HEK293T (cell line): ENCODE measurements around the gene NUDT19.

ENCODE experiments used
- BHLHE40 ChIP-seq: fragments of 450-650 bp; IDR thresholded peaks from 2 replicates; pipeline ENCODE4 v1.6.1; 2016; ENCODE audit warnings: mild to moderate bottlenecking, moderate library complexity, borderline replicate concordance
- CTBP1 ChIP-seq: fragments of 450-650 bp; IDR thresholded peaks from 2 replicates; pipeline ENCODE4 v1.6.1; 2016; ENCODE audit warnings: borderline replicate concordance
- ELF4 ChIP-seq: fragments of 450-650 bp; IDR thresholded peaks from 2 replicates; pipeline ENCODE4 v1.6.1; 2017; ENCODE audit warnings: antibody characterized with exemption
- FOXA1 ChIP-seq: fragments of 450-650 bp; IDR thresholded peaks from 2 replicates; pipeline ENCODE4 v1.6.1; 2016; ENCODE audit warnings: mild to moderate bottlenecking
- FOXM1 ChIP-seq: fragments of 450-650 bp; IDR thresholded peaks from 2 replicates; pipeline ENCODE4 v1.6.1; 2017; ENCODE audit warnings: mild to moderate bottlenecking, borderline replicate concordance
- L3MBTL2 ChIP-seq: fragments of 450-650 bp; conservative IDR thresholded peaks from 2 replicates; pipeline ENCODE4 v1.6.1; 2016; ENCODE audit warnings: mild to moderate bottlenecking
- SP1 ChIP-seq: fragments of 450-650 bp; IDR thresholded peaks from 2 replicates; pipeline ENCODE4 v1.6.1; 2017
- SUZ12 ChIP-seq: fragments of 450-650 bp; IDR thresholded peaks from 2 replicates; pipeline ENCODE4 v1.6.1; 2016; ENCODE audit warnings: mild to moderate bottlenecking
- TARDBP ChIP-seq: fragments of 450-650 bp; IDR thresholded peaks from 2 replicates; pipeline ENCODE4 v1.6.1; 2016
- ZNF384 ChIP-seq: fragments of 450-650 bp; IDR thresholded peaks from 2 replicates; pipeline ENCODE4 v1.6.1; 2016

DNA sequence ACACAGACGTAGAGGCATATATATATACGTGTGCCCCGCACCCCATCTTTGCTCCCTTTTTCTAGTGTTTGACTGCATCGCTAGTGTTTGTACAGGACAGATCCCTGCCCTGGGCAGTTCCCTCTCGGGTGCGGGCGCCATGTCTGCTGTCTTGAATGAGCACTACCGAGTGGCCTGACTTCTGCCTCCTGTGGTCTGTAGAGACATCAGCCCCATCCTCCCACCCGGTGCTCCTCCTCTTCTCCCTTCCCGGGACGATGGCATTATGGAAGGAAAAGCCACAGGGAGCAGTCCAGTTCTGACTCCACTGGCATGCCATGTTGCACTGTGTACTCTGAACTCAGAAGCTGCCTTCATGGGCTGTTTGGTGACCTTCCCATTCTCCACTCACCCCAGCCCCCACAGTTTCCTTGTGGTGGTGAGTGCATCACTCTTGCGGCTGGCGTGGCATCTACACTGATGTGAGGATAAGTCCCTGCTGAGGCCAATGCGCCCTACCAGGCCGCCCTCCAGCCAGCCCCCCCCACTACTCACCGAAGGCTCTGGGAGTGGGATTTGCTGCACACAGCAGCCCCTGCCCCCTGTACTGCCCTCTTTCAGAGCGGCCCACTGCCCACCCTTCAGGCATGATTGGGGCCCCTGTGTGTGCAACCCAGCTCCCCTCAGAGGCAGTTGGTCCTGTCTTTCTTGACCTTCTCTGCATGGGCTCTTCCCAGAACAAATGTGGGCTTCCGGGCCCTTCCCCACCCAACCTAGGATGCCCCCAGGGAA is 53.1 kb downstream of the NUDT19 start:
- TF ChIP-seq FOXA1: no peak
- TF ChIP-seq BHLHE40: no peak
- TF ChIP-seq SP1: no peak
- TF ChIP-seq ELF4: no peak
- TF ChIP-seq L3MBTL2: no peak
- TF ChIP-seq SUZ12: no peak
- no peak for TF ChIP-seq TARDBP
- TF ChIP-seq FOXM1: no peak
- no peak for TF ChIP-seq CTBP1
- no peak for TF ChIP-seq ZNF384
